OCI-LY1 (cell line): ENCODE results near the gene FPR3.

Experiments
- H2AFZ ChIP-seq: fragments of 200-600 bp; sonication (generic), shearing (Covaris generic); 2 replicates; pipeline ENCODE4 v1.6.0; 2014; ENCODE audit warnings: antibody characterized with exemption, mild to moderate bottlenecking, low read length
- H3F3A ChIP-seq: fragments of 200-600 bp; sonication (generic), shearing (Covaris generic); 2 replicates; pipeline ENCODE4 v1.6.0; 2014; ENCODE audit warnings: mild to moderate bottlenecking, antibody characterized with exemption, low read length, moderate library complexity; ENCODE audit not compliant: insufficient read depth
- H3K27ac ChIP-seq: fragments of 200-600 bp; sonication (generic); 2 replicates; pipeline ENCODE4 v1.5.1; 2014; ENCODE audit warnings: low read length, mixed run types, mild to moderate bottlenecking, low read depth; ENCODE audit not compliant: poor library complexity, severe bottlenecking
- H3K27me3 ChIP-seq: fragments of 200-600 bp; sonication (generic); 2 replicates; pipeline ENCODE4 v1.6.0; 2014; ENCODE audit warnings: antibody characterized with exemption, mild to moderate bottlenecking, low read length, moderate library complexity; ENCODE audit not compliant: insufficient read depth
- H3K36me3 ChIP-seq: fragments of 200-600 bp; sonication (generic); 2 replicates; pipeline ENCODE4 v1.6.1; 2014; ENCODE audit warnings: mild to moderate bottlenecking, antibody characterized with exemption, low read length, moderate library complexity, mixed read lengths; ENCODE audit not compliant: insufficient read depth
- H3K4me1 ChIP-seq: fragments of 200-600 bp; sonication (generic); 2 replicates; pipeline ENCODE4 v1.5.1; 2014; ENCODE audit warnings: mild to moderate bottlenecking, low read length, moderate library complexity; ENCODE audit not compliant: insufficient read depth, severe bottlenecking
- H3K4me2 ChIP-seq: fragments of 200-600 bp; sonication (generic), shearing (Covaris generic); 2 replicates; pipeline ENCODE4 v1.6.1; 2014; ENCODE audit warnings: low read length
- H3K4me3 ChIP-seq: fragments of 200-600 bp; sonication (generic); 2 replicates; pipeline ENCODE4 v1.5.1; 2014; ENCODE audit warnings: low read length, low read depth, mild to moderate bottlenecking, mixed read lengths; ENCODE audit not compliant: poor library complexity, severe bottlenecking
- H3K79me2 ChIP-seq: fragments of 200-600 bp; shearing (Covaris generic); 2 replicates; pipeline ENCODE4 v1.6.1; 2016; ENCODE audit warnings: mixed run types, low read length, mixed read lengths; ENCODE audit not compliant: insufficient read depth
- H3K9ac ChIP-seq: fragments of 200-600 bp; sonication (generic), shearing (Covaris generic); 2 replicates; pipeline ENCODE4 v1.6.1; 2014; ENCODE audit warnings: mild to moderate bottlenecking, low read length, mixed read lengths
- H3K9me2 ChIP-seq: fragments of 200-600 bp; sonication (generic), shearing (Covaris generic); 2 replicates; pipeline ENCODE4 v1.6.1; 2014; ENCODE audit warnings: low read depth, mild to moderate bottlenecking, low read length, mixed read lengths
- H3K9me3 ChIP-seq: fragments of 200-600 bp; shearing (Covaris generic); 2 replicates; pipeline ENCODE4 v1.6.1; 2014; ENCODE audit warnings: low read length, mixed read lengths
- H4K20me1 ChIP-seq: fragments of 200-600 bp; sonication (generic), shearing (Covaris generic); 2 replicates; pipeline ENCODE4 v1.6.0; 2016; ENCODE audit warnings: mild to moderate bottlenecking, low read length; ENCODE audit not compliant: insufficient read depth
- CTCF ChIP-seq: fragments of 200-600 bp; sonication (generic), shearing (Covaris generic); IDR thresholded peaks from 2 replicates; pipeline ENCODE4 v1.5.1; 2017; ENCODE audit warnings: mild to moderate bottlenecking, antibody characterized with exemption, low read length, moderate library complexity, mixed read lengths
- EZH2 ChIP-seq: fragments of 200-600 bp; sonication (generic), shearing (Covaris generic); IDR thresholded peaks from 2 replicates; pipeline ENCODE4 v1.8.0; 2017; ENCODE audit warnings: borderline replicate concordance, mixed run types, mild to moderate bottlenecking, antibody characterized with exemption, low read length, moderate library complexity, mixed read lengths

The FPR3 gene

GRCh38 chr19:51754770-51755169, 40.2 kb upstream of the FPR3 start:
- no peaks in the 10 kb centered on the region for H3K79me2 ChIP-seq
- no peaks in the 10 kb centered on the region for H4K20me1 ChIP-seq
- H3K9ac ChIP-seq = no peak overlapping the region
- no peaks in the 10 kb centered on the region for H3F3A ChIP-seq
- H3K9me2 ChIP-seq = no peaks in the 10 kb centered on the region
- H3K4me1 ChIP-seq = no peaks in the 10 kb centered on the region
- no peaks in the 10 kb centered on the region for H3K36me3 ChIP-seq
- no peak overlapping the region for H3K4me2 ChIP-seq
- no peak overlapping the region for H2AFZ ChIP-seq
- H3K27ac ChIP-seq = no peak overlapping the region
- no peak overlapping the region for H3K4me3 ChIP-seq
- no peaks in the 10 kb centered on the region for H3K27me3 ChIP-seq
- TF ChIP-seq CTCF (no peak), EZH2 (no peak)
- H3K9me3 ChIP-seq = no peaks in the 10 kb centered on the region

- Histone ChIP-seq H3K9ac (no peak overlapping the region), H3K27me3 (no peaks in the 10 kb centered on the region), H3K4me1 (no peaks in the 10 kb centered on the region), H3K4me2 (no peak overlapping the region), H3K27ac (no peak overlapping the region), H3K9me3 (no peaks in the 10 kb centered on the region), H3F3A (no peaks in the 10 kb centered on the region), H3K79me2 (no peaks in the 10 kb centered on the region), H4K20me1 (no peaks in the 10 kb centered on the region), H3K9me2 (no peaks in the 10 kb centered on the region), H3K36me3 (no peaks in the 10 kb centered on the region), H2AFZ (no peak overlapping the region), H3K4me3 (no peak overlapping the region)
- TF ChIP-seq EZH2 (no peak), CTCF (no peak)
Measured at GRCh38 chr19:51755571-51755970, 39.4 kb upstream of the FPR3 start.

- Histone ChIP-seq H3K4me3 (no peak within 1 kb of the TSS), H3K4me1 (no peaks in the 10 kb centered on the region), H4K20me1 (no peaks in the 10 kb centered on the region), H3K9me2 (no peaks in the 10 kb centered on the region), H3K27ac (no peak within 1 kb of the TSS), H3K4me2 (no peak within 1 kb of the TSS), H3K36me3 (no peaks in the 10 kb centered on the region), H3K27me3 (no peaks in the 10 kb centered on the region), H3K9me3 (no peaks in the 10 kb centered on the region), H3K79me2 (no peaks in the 10 kb centered on the region), H3K9ac (no peak within 1 kb of the TSS), H3F3A (no peaks in the 10 kb centered on the region), H2AFZ (no peak within 1 kb of the TSS)
- no peak for TF ChIP-seq CTCF
- TF ChIP-seq EZH2 = no peak
Measured at GRCh38 chr19:51760697-51761356, 34.1 kb upstream of the FPR3 start, which contains the start of gene FPR2. FPR2 (plus strand) TSS chr19:51761180; CDS start chr19:51768659, 7,479 bp downstream.
